GM23338 (cell line): ENCODE data around the gene PALLD. TPM values are rescaled to one million over a fixed set of nuclear protein-coding genes. Genes with fewer than 3 reads are reported as not detected.

ENCODE experiments used
- ATAC-seq: fragments of 200-7000 bp; cut with Tn5 transposase; 3 replicates; pipeline ENCODE4 v1.9.1; 2020
- DNase-seq: peaks from one replicate; pipeline ENCODE4 v3.0.0-alpha.2; 2015; ENCODE audit warnings: low spot score
- H2AFZ ChIP-seq: fragments of 200-600 bp; sonication (generic); 2 replicates; pipeline ENCODE4 v1.8.0; 2016; ENCODE audit warnings: antibody characterized with exemption, mild to moderate bottlenecking, moderate library complexity
- H3F3A ChIP-seq: fragments of 200-600 bp; sonication (generic); replicated peaks from 2 replicates; pipeline ENCODE4 v1.8.0; 2017; ENCODE audit warnings: antibody characterized with exemption, mixed run types, low read depth
- H3K27ac ChIP-seq: fragments of 200-600 bp; sonication (generic); 2 replicates; pipeline ENCODE4 v1.6.1; 2016; ENCODE audit warnings: low read depth
- H3K27me3 ChIP-seq: fragments of 200-600 bp; sonication (generic); 2 replicates; pipeline ENCODE4 v1.8.0; 2016; ENCODE audit warnings: mild to moderate bottlenecking, mixed run types, moderate library complexity; ENCODE audit not compliant: insufficient read depth
- H3K36me3 ChIP-seq: fragments of 200-600 bp; sonication (generic); 2 replicates; pipeline ENCODE4 v1.8.0; 2016; ENCODE audit warnings: mild to moderate bottlenecking; ENCODE audit not compliant: insufficient read depth
- H3K4me1 ChIP-seq: fragments of 200-600 bp; sonication (generic); 2 replicates; pipeline ENCODE4 v1.8.0; 2016; ENCODE audit warnings: mild to moderate bottlenecking, moderate library complexity; ENCODE audit not compliant: insufficient read depth
- H3K4me2 ChIP-seq: fragments of 200-600 bp; sonication (generic); 2 replicates; pipeline ENCODE4 v1.7.1; 2017; ENCODE audit warnings: mixed run types
- H3K4me3 ChIP-seq: fragments of 200-600 bp; sonication (generic); 2 replicates; pipeline ENCODE4 v1.6.1; 2016; ENCODE audit warnings: mixed run types
- H3K79me2 ChIP-seq: fragments of 200-600 bp; sonication (generic); replicated peaks from 2 replicates; pipeline ENCODE4 v1.8.0; 2017; ENCODE audit warnings: mild to moderate bottlenecking; ENCODE audit not compliant: insufficient read depth
- H3K9me2 ChIP-seq: fragments of 200-600 bp; sonication (generic); 2 replicates; pipeline ENCODE4 v1.8.0; 2017; ENCODE audit not compliant: insufficient read depth
- H4K20me1 ChIP-seq: fragments of 200-600 bp; sonication (generic); replicated peaks from 2 replicates; pipeline ENCODE4 v1.8.0; 2017; ENCODE audit warnings: mild to moderate bottlenecking; ENCODE audit not compliant: insufficient read depth
- H3K27ac Mint-ChIP-seq: 2 replicates; pipeline ENCODE4 v1.8.0; 2020; ENCODE audit warnings: inconsistent platforms, mild to moderate bottlenecking, moderate library complexity, mixed read lengths
- H3K27me3 Mint-ChIP-seq: 3 replicates; pipeline ENCODE4 v1.8.0; 2022; ENCODE audit warnings: low read depth, mild to moderate bottlenecking, moderate library complexity, mixed read lengths, inconsistent platforms; ENCODE audit not compliant: insufficient read depth, poor library complexity
- H3K36me3 Mint-ChIP-seq: 3 replicates; pipeline ENCODE4 v1.8.0; 2021; ENCODE audit warnings: low read depth, mild to moderate bottlenecking, inconsistent platforms, moderate library complexity, mixed read lengths
- H3K4me1 Mint-ChIP-seq: 3 replicates; pipeline ENCODE4 v1.8.0; 2020; ENCODE audit warnings: mild to moderate bottlenecking, inconsistent platforms, mixed read lengths
- H3K4me3 Mint-ChIP-seq: 3 replicates; pipeline ENCODE4 v1.8.0; 2021; ENCODE audit warnings: moderate library complexity, mild to moderate bottlenecking, inconsistent platforms, mixed read lengths
- H3K9me3 Mint-ChIP-seq: 3 replicates; pipeline ENCODE4 v1.8.0; 2020; ENCODE audit warnings: moderate library complexity, mild to moderate bottlenecking, inconsistent platforms, mixed read lengths
- ETS1 ChIP-seq: IDR thresholded peaks from 2 replicates; pipeline ENCODE4 v1.6.1; 2016; ENCODE audit warnings: antibody characterized with exemption
- EZH2 ChIP-seq: fragments of 200-600 bp; sonication (generic); IDR thresholded peaks from one replicate; pipeline ENCODE4 v1.8.0; 2017; ENCODE audit warnings: antibody characterized with exemption, mild to moderate bottlenecking, low read depth; ENCODE audit not compliant: unreplicated experiment
- POLR2AphosphoS5 ChIP-seq: IDR thresholded peaks from 2 replicates; pipeline ENCODE4 v1.6.1; 2016; ENCODE audit warnings: antibody characterized with exemption, low read depth
- REST ChIP-seq: IDR thresholded peaks from one replicate; pipeline ENCODE4 v1.6.1; 2018; ENCODE audit warnings: antibody characterized with exemption; ENCODE audit not compliant: unreplicated experiment
- ZNF114 ChIP-seq: fragments of 250-450 bp; sonication (Bioruptor Pico); IDR thresholded peaks from 2 replicates; pipeline ENCODE4 v1.5.0; 2020; ENCODE audit warnings: mild to moderate bottlenecking, moderate library complexity
- ZNF462 ChIP-seq: fragments of 250-450 bp; sonication (Bioruptor Pico); IDR thresholded peaks from 2 replicates; pipeline ENCODE4 v1.5.0; 2020; ENCODE audit warnings: mild to moderate bottlenecking, moderate library complexity
- polyA plus RNA-seq: library from polyadenylated mRNA; unstranded; fragments of >200 nt; fragmentation: Nextera tagmentation; extraction: Ambion mirVana; gene quantifications from 2 replicates; pipeline ENCODE4 v1.2.1, GENCODE V29; 2016
- total RNA-seq: library from RNA; depleted of rRNA; stranded (reverse); fragments of >200 nt; shearing (Covaris generic); gene quantifications from 2 replicates; pipeline ENCODE4 v1.2.3, GENCODE V29; 2014

The PALLD gene
- total and polyA plus RNA-seq, 2 experiments from 2014 or later = 13.1 to 30.2 TPM

- H3K36me3 Mint-ChIP-seq = no peaks in the 10 kb centered on the region
- no peaks in the 10 kb centered on the region for H3K27me3 ChIP-seq
- H2AFZ ChIP-seq = no peak overlapping the region
- H4K20me1 ChIP-seq = no peaks in the 10 kb centered on the region
- DNase-seq (no peak), ATAC-seq (no peak)
- H3K4me3 Mint-ChIP-seq = no peak overlapping the region
- no peaks in the 10 kb centered on the region for H3K4me1 ChIP-seq
- no peaks in the 10 kb centered on the region for H3K36me3 ChIP-seq
- H3K4me1 Mint-ChIP-seq = peaks cover 6% of the 10 kb centered on the region; the same call in 2 of the 3 replicates
- H3K27ac Mint-ChIP-seq = no peak overlapping the region
- H3K9me2 ChIP-seq = 0 out of 2 replicates have a peak, but pooled peaks cover 9% of the 10 kb centered on the region
- H3K79me2 ChIP-seq = no peaks in the 10 kb centered on the region
- H3K9me3 Mint-ChIP-seq = no peaks in the 10 kb centered on the region
- no peak overlapping the region for H3K27ac ChIP-seq
- no peak overlapping the region for H3K4me3 ChIP-seq
- no peaks in the 10 kb centered on the region for H3F3A ChIP-seq
- TF ChIP-seq EZH2 (no peak), ETS1 (no peak), POLR2AphosphoS5 (no peak), REST (no peak), ZNF114 (CRISPR knock-in tag) (no peak), ZNF462 (CRISPR knock-in tag) (no peak)
- no peak overlapping the region for H3K4me2 ChIP-seq
- H3K27me3 Mint-ChIP-seq = no peaks in the 10 kb centered on the region
Observed at GRCh38 chr4:168588916-168589531, 92.2 kb downstream of the PALLD start.
